DMS53 treated with DMSO at 0.1 percent for 48 hours (cell line): ENCODE measurements around the gene TEAD1.
A peak's percentile ranks its signal among the peaks of the same experiment; 100 is the strongest.

Source experiments
- DNase-seq: peaks from one replicate; lab custom pipeline; 2025; ENCODE audit not compliant: unreplicated experiment; lab: John Stamatoyannopoulos, UW

TEAD1 gene

GRCh38 chr11:12664385-12664784, 9.8 kb upstream of the TEAD1 start:
- DNase-seq: no peak

- DNase-seq: no peak
Measured at GRCh38 chr11:12666915-12667314, 7.3 kb upstream of the TEAD1 start.

- no peak for DNase-seq
Measured at GRCh38 chr11:12667646-12668045, 6.6 kb upstream of the TEAD1 start.

GRCh38 chr11:12668166-12668565, 6.1 kb upstream of the TEAD1 start:
- DNase-seq: no peak

GRCh38 chr11:12669930-12670329, 4.3 kb upstream of the TEAD1 start:
- DNase-seq: no peak

GRCh38 chr11:12671370-12671769, 2.9 kb upstream of the TEAD1 start:
- DNase-seq: no peak

GRCh38 chr11:12673601-12673923, 659 bp upstream of the TEAD1 start:
- DNase-seq: no peak

GRCh38 chr11:12674571-12674935, 332 bp downstream of the TEAD1 start:
- DNase-seq: no peak

- no peak for DNase-seq
Measured at GRCh38 chr11:12674936-12675696, 895 bp downstream of the TEAD1 start.

GRCh38 chr11:12675951-12676711, 1.9 kb downstream of the TEAD1 start:
- DNase-seq: no peak

GRCh38 chr11:12677131-12677530, 2.9 kb downstream of the TEAD1 start:
- DNase-seq: no peak

GRCh38 chr11:12678092-12678491, 3.9 kb downstream of the TEAD1 start:
- DNase-seq: no peak

GRCh38 chr11:12678991-12679390, 4.8 kb downstream of the TEAD1 start:
- no peak for DNase-seq

- DNase-seq: no peak
Measured at GRCh38 chr11:12679471-12679870, 5.2 kb downstream of the TEAD1 start.

- peak; percentile 85 for DNase-seq
Measured at GRCh38 chr11:12680246-12680939, 6.2 kb downstream of the TEAD1 start.

GRCh38 chr11:12680940-12681258, 6.7 kb downstream of the TEAD1 start:
- no peak for DNase-seq

- DNase-seq: no peak
Measured at GRCh38 chr11:12681466-12681865, 7.2 kb downstream of the TEAD1 start.

- no peak for DNase-seq
Measured at GRCh38 chr11:12682288-12682687, 8.1 kb downstream of the TEAD1 start.

- DNase-seq: no peak
Measured at GRCh38 chr11:12682737-12683500, 8.7 kb downstream of the TEAD1 start.

GRCh38 chr11:12683874-12684273, 9.7 kb downstream of the TEAD1 start:
- no peak for DNase-seq

- no peak for DNase-seq
Measured at GRCh38 chr11:12684315-12684714, 10.1 kb downstream of the TEAD1 start.

GRCh38 chr11:12684816-12685215, 10.6 kb downstream of the TEAD1 start:
- no peak for DNase-seq
